Left lung (tissue), 10 donors: Measurements from ENCODE around the gene RYK. TPM values are rescaled to one million over a fixed set of nuclear protein-coding genes. Genes with fewer than 3 reads are reported as not detected.
"Not testable (repeated sequence)": the region's sequence is repeated elsewhere in the genome, so short reads cannot be mapped to it uniquely, and the experiment has no call there.

Experiments used
- ATAC-seq: fragments of 200-7000 bp; cut with Tn5 transposase; one replicate; pipeline ENCODE4 v1.9.1; 2020; ENCODE audit warnings: moderate library complexity
- DNase-seq, 4 donors: peaks; one replicate each; pipeline ENCODE4 v3.0.0-alpha.2; 2013 to 2020
- H3K27ac ChIP-seq, 2 donors: fragments of 200-600 bp; sonication (generic) in 1 of 2; one replicate each; pipeline versions ENCODE4 v1.5.0 to v1.8.0; 2020 to 2021
- H3K27me3 ChIP-seq, 2 donors: fragments of 200-600 bp; sonication (generic) in 1 of 2; one replicate each; pipeline versions ENCODE4 v1.5.0 to v1.8.0; 2020 to 2021
- H3K36me3 ChIP-seq, 2 donors: fragments of 200-600 bp; sonication (generic) in 1 of 2; one replicate each; pipeline versions ENCODE4 v1.5.0 to v1.8.0; 2020 to 2021
- H3K4me1 ChIP-seq, 2 donors: fragments of 200-600 bp; one replicate each; pipeline ENCODE4 v1.8.0; 2021
- H3K4me3 ChIP-seq, 2 donors: fragments of 200-600 bp; sonication (generic) in 1 of 2; one replicate each; pipeline versions ENCODE4 v1.5.0 to v1.8.0; 2020 to 2021; ENCODE audit warnings: mild to moderate bottlenecking in 1 of 2
- H3K9me3 ChIP-seq, 2 donors: fragments of 200-600 bp; sonication (generic) in 1 of 2; one replicate each; pipeline versions ENCODE4 v1.5.0 to v1.8.0; 2020 to 2021
- intact Hi-C, 2 donors: fragments of 100-400 bp; cut with DNase I; formaldehyde crosslinking; loops; one replicate each; pipeline versions ENCODE4 v1.11.2 to v1.14.2; 2022
- polyA plus RNA-seq, 6 donors: library from polyadenylated mRNA; unstranded; fragments of 120-200 nt; gene quantifications; one replicate each; pipeline ENCODE4 v1.2.1, GENCODE V29; 2013; ENCODE audit not compliant: insufficient read length in 6 of 6
- total RNA-seq, 2 donors: library from RNA; stranded (reverse); fragmentation: NEBNext Ultra II Directional; extraction: Animal tissue kit (Norgen Biotek cat#: 25700); gene quantifications; one replicate each; pipeline ENCODE4 v1.2.1, GENCODE V29; 2021
- TF ChIP-seq, protein P1 (sequence below), 2 donors: fragments of 200-600 bp; sonication (generic) in 1 of 2; IDR thresholded peaks; one replicate each; pipeline versions ENCODE4 v1.5.0 to v1.8.0; 2021; ENCODE audit warnings: antibody characterized with exemption in 2 of 2
- donor health status: DM: no; HTN: yes; CAD: no.
- donor health status: DM: no; HTN: no; CAD: no.

Gene RYK
- total and polyA plus RNA-seq, 8 donors: 44.1 to 146 (median 125) TPM

DNA sequence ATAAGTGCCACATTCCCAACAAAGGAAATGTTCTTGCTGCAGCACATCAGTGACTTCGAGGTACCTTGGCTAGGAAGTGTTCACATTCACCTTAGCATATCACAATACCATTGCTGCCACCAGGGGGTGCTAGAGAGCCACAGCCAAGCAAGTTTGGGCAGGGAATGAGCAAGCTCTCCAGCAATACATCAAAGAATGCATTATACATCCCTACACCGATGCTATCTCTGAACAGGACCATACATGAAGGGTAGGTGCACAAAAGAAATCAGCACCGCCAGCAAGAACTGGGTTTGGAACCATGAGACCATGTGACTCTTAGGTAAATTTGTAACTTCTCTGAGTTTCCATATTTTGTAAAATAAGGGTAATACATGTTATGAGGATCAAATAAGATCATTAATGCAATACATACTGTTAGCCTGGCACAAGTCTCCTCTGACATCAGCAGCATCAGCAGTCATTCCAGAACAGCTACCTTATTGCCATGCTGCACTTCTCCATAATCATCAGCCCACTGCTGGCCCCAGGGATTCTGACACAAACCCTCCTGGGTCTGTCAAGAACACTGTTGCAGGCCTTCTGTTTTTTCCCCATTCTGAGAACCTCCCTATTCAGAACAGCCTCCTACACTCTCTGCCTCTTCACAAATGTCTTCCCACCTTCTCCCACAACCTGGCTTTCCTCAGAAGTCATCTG, 37.5 kb downstream of the RYK start:
- no peak overlapping the region for H3K4me3 ChIP-seq
- intact Hi-C loops: loop anchor here in 1 of 2 donors (5.0 to 10.0 kb wide), 3 partner anchors 89 to 398 kb away; no protein-coding TSS in a partner anchor
- H3K36me3 ChIP-seq: peaks cover 0 to 12% of the 10 kb centered on the region in 2 donors
- TF ChIP-seq, protein P1, sequence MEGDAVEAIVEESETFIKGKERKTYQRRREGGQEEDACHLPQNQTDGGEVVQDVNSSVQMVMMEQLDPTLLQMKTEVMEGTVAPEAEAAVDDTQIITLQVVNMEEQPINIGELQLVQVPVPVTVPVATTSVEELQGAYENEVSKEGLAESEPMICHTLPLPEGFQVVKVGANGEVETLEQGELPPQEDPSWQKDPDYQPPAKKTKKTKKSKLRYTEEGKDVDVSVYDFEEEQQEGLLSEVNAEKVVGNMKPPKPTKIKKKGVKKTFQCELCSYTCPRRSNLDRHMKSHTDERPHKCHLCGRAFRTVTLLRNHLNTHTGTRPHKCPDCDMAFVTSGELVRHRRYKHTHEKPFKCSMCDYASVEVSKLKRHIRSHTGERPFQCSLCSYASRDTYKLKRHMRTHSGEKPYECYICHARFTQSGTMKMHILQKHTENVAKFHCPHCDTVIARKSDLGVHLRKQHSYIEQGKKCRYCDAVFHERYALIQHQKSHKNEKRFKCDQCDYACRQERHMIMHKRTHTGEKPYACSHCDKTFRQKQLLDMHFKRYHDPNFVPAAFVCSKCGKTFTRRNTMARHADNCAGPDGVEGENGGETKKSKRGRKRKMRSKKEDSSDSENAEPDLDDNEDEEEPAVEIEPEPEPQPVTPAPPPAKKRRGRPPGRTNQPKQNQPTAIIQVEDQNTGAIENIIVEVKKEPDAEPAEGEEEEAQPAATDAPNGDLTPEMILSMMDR (IDR thresholded peaks at IDR 0.05): peak; percentile 92 to 98
- H3K27ac ChIP-seq: no peak overlapping the region
- peak; percentile 59 to 83 (median 77) for DNase-seq
- no peaks in the 10 kb centered on the region for H3K4me1 ChIP-seq
- H3K9me3 ChIP-seq: no peaks in the 10 kb centered on the region
- peak; percentile 97 for ATAC-seq
- H3K27me3 ChIP-seq: no peaks in the 10 kb centered on the region

GRCh38 chr3:134211797-134212196, 38.9 kb downstream of the RYK start:
- peak in 1 of 4 donors; percentile 35 for DNase-seq
- intact Hi-C loops: loop anchor here in 1 of 2 donors (5.0 to 10.0 kb wide), 3 partner anchors 91 to 397 kb away; no protein-coding TSS in a partner anchor
- peaks cover 0 to 13% of the 10 kb centered on the region in 2 donors for H3K36me3 ChIP-seq
- H3K9me3 ChIP-seq: no peaks in the 10 kb centered on the region
- peak; percentile 53 for ATAC-seq
- no peaks in the 10 kb centered on the region for H3K27me3 ChIP-seq
- no peak overlapping the region for H3K27ac ChIP-seq
- no peaks in the 10 kb centered on the region for H3K4me1 ChIP-seq
- H3K4me3 ChIP-seq: no peak overlapping the region
- TF ChIP-seq, protein P1 (IDR thresholded peaks at IDR 0.05): peak; percentile 34 to 51

DNA sequence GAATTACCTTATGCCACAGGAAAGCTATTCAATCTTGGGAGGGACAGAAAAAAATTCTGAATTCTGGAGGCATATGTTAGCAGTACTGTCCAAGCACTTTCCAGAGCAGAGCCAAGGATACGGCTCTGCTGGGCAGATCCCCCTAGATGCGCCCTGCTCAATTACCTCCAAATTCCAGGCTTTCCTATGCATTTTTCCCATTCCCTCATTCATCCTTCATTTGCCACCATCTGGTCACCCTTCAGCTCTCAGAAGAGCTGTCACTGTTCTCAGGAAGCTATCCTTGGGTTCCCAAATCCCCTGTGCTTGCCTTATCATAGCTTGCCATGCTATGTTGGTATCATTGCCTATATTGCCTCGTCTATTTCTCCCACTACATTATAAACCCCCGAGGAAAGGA, 45.2 kb downstream of the RYK start:
- DNase-seq (no peak), ATAC-seq (no peak)
- no peaks in the 10 kb centered on the region for H3K9me3 ChIP-seq
- H3K27me3 ChIP-seq: no peaks in the 10 kb centered on the region
- H3K4me3 ChIP-seq: no peak overlapping the region
- H3K36me3 ChIP-seq: peaks cover 0 to 27% of the 10 kb centered on the region in 2 donors
- intact Hi-C loops: loop anchor here in 1 of 2 donors (10.0 kb wide), 1 partner anchor 271 kb away; no protein-coding TSS in a partner anchor
- TF ChIP-seq, protein P1 (IDR thresholded peaks at IDR 0.05): no peak
- no peak overlapping the region for H3K27ac ChIP-seq
- no peaks in the 10 kb centered on the region for H3K4me1 ChIP-seq

DNA sequence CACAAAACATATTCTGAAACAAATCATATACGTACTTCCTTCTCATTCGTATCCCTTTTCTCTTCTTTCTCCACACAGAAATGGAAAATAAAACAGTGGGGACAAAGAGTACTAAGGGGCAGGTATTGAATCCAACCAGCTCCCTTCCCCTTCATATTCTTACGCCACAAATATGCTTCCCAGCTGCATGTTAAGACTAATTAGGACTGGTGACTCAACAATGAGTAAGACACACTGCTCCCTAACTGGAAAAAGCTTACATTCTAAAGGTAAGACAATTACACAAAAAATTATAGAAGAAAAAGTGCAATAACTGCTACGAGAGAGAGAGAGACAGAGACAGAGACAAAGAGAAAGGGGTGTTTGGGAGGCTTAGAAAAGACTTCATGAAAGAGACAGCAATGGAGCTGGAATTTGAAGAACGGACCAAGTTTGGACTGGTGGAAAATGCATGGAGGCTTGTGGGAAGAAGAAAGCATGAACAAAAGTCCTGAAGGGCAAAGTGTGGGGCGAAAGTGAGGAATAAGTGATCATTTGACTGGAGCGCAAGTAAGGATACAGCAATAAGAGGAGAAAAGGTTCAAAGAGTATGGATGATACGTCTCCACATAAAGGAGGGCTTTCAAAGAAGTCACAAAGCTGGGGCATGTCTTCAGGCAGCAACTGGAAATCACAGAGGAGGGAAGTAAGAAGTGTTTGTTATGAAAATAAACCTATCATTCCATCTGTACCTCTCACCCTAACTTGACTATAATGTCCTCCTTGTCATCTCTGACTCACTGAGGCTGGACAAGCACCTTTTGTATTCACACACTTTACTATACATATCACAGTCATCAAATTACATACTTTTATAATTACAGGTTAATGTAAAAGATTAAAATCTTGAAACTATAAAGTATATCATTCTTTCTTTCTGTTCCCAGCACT, 49.2 kb downstream of the RYK start:
- H3K4me3 ChIP-seq: no peak overlapping the region

GRCh38 chr3:134199880-134200279, 50.8 kb downstream of the RYK start:
- not testable (repeated sequence) for DNase-seq, ATAC-seq, H3K4me1 ChIP-seq, H3K4me3 ChIP-seq, H3K27ac ChIP-seq, H3K27me3 ChIP-seq, H3K9me3 ChIP-seq
- intact Hi-C loops: loop anchor here in 1 of 2 donors (10.0 kb wide), 1 partner anchor 265 kb away; no protein-coding TSS in a partner anchor
- peaks cover 0 to 27% of the 10 kb centered on the region in 2 donors for H3K36me3 ChIP-seq

More for the DNA sequence above, 49.2 kb downstream of the RYK start:
- Histone ChIP-seq H3K4me1 (no peaks in the 10 kb centered on the region), H3K36me3 (peaks cover 0 to 26% of the 10 kb centered on the region in 2 donors), H3K27ac (no peak overlapping the region), H3K9me3 (no peaks in the 10 kb centered on the region), H3K27me3 (no peaks in the 10 kb centered on the region)
- DNase-seq (no peak), ATAC-seq (no peak)
- intact Hi-C loops: loop anchor here in 1 of 2 donors (10.0 kb wide), 1 partner anchor 267 kb away; no protein-coding TSS in a partner anchor
- TF ChIP-seq, protein P1 (IDR thresholded peaks at IDR 0.05): no peak
